Sigmoid colon (tissue), 4 donors: ENCODE results near the gene FANCC.
A peak's percentile ranks its signal among the peaks of the same experiment; 100 is the strongest.

Experiments
- POLR2A ChIP-seq, 2 donors: fragments of 450-650 bp; IDR thresholded peaks; one replicate each; pipeline ENCODE4 v1.6.1; 2016; ENCODE audit warnings: antibody characterized with exemption in 2 of 2, mild to moderate bottlenecking in 2 of 2, moderate library complexity in 2 of 2
- POLR2AphosphoS5 ChIP-seq, 4 donors: sonication (generic); formaldehyde crosslinking; IDR thresholded peaks; one replicate each; pipeline ENCODE4 v1.6.1; 2017; ENCODE audit warnings: antibody characterized with exemption in 4 of 4
- TF ChIP-seq, protein P1 (sequence below), 4 experiments: fragments of 450-650 bp in 3 of 4; fragments of 200-600 bp in 1 of 4; IDR thresholded peaks; one replicate each; pipeline ENCODE4 v1.5.1; 2016 to 2019; ENCODE audit warnings: antibody characterized with exemption in 4 of 4, mild to moderate bottlenecking in 3 of 4, moderate library complexity in 2 of 4

DNA sequence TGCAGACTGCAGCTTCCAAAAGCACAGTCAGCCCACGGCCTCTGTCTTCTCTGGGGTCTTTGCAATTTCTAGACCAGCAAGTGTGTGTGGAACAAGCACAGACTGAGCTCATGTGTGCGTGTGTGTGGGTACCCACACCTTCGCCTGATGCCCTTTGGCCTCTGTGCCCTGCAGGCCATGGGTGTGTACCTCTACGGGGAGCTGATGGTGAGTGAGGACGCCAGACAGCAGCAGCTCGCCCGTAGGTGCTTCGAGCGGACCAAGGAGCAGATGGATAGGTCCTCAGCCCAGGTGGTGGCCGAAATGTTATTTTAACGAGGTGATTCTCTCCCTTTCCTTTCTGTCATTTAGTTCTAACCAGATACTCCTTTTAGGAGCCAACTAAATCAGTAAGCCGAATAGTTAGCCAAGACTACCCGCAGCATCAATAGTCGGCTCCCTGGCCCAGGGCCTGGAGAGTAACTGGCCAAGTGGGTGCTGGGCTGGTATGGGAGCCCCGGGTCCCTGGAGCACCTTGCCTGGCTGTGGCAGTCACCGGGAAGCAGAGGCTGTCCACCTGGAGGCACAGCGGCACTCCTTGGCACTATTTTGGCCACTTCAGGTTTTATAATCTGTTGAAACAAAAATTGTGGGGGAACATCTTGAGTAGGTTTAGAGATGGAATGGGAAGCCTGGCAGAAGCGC is 235.0 kb downstream of the FANCC start:
- TF ChIP-seq, protein P1, sequence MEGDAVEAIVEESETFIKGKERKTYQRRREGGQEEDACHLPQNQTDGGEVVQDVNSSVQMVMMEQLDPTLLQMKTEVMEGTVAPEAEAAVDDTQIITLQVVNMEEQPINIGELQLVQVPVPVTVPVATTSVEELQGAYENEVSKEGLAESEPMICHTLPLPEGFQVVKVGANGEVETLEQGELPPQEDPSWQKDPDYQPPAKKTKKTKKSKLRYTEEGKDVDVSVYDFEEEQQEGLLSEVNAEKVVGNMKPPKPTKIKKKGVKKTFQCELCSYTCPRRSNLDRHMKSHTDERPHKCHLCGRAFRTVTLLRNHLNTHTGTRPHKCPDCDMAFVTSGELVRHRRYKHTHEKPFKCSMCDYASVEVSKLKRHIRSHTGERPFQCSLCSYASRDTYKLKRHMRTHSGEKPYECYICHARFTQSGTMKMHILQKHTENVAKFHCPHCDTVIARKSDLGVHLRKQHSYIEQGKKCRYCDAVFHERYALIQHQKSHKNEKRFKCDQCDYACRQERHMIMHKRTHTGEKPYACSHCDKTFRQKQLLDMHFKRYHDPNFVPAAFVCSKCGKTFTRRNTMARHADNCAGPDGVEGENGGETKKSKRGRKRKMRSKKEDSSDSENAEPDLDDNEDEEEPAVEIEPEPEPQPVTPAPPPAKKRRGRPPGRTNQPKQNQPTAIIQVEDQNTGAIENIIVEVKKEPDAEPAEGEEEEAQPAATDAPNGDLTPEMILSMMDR (IDR thresholded peaks at IDR 0.05), result no peak
- TF ChIP-seq POLR2A (IDR thresholded peaks at IDR 0.05), result no peak
- TF ChIP-seq POLR2AphosphoS5 (IDR thresholded peaks at IDR 0.05), result peak in 2 of 4 donors; percentile 3 to 18
